Measurements from ENCODE around the gene KRT36. TPM values are rescaled to one million over a fixed set of nuclear protein-coding genes. Genes with fewer than 3 reads are reported as not detected.

The KRT36 gene
- total and polyA plus RNA-seq, 2 experiments from 2014 or later = not detected

- no peak overlapping the region for H3K27ac ChIP-seq (ENCODE audit: low read depth)
- no peaks in the 10 kb centered on the region for H3K27me3 ChIP-seq (ENCODE audit: insufficient read depth)
- no peaks in the 10 kb centered on the region for H4K20me1 ChIP-seq (replicated peaks; ENCODE audit: insufficient read depth)
- no peak overlapping the region for H3K4me2 ChIP-seq
- Mint-ChIP-seq H3K4me3 (no peak overlapping the region), H3K9me3 (no peaks in the 10 kb centered on the region), H3K36me3 (ENCODE audit: low read depth) (no peaks in the 10 kb centered on the region; the same call in 2 of the 3 replicates), H3K27ac (no peak overlapping the region), H3K4me1 (peaks cover 21% of the 10 kb centered on the region), H3K27me3 (ENCODE audit: insufficient read depth, low read depth, poor library complexity) (peaks cover 4% of the 10 kb centered on the region)
- no peaks in the 10 kb centered on the region for H3K36me3 ChIP-seq (ENCODE audit: insufficient read depth)
- H2AFZ ChIP-seq = no peak overlapping the region
- TF ChIP-seq, protein P1, sequence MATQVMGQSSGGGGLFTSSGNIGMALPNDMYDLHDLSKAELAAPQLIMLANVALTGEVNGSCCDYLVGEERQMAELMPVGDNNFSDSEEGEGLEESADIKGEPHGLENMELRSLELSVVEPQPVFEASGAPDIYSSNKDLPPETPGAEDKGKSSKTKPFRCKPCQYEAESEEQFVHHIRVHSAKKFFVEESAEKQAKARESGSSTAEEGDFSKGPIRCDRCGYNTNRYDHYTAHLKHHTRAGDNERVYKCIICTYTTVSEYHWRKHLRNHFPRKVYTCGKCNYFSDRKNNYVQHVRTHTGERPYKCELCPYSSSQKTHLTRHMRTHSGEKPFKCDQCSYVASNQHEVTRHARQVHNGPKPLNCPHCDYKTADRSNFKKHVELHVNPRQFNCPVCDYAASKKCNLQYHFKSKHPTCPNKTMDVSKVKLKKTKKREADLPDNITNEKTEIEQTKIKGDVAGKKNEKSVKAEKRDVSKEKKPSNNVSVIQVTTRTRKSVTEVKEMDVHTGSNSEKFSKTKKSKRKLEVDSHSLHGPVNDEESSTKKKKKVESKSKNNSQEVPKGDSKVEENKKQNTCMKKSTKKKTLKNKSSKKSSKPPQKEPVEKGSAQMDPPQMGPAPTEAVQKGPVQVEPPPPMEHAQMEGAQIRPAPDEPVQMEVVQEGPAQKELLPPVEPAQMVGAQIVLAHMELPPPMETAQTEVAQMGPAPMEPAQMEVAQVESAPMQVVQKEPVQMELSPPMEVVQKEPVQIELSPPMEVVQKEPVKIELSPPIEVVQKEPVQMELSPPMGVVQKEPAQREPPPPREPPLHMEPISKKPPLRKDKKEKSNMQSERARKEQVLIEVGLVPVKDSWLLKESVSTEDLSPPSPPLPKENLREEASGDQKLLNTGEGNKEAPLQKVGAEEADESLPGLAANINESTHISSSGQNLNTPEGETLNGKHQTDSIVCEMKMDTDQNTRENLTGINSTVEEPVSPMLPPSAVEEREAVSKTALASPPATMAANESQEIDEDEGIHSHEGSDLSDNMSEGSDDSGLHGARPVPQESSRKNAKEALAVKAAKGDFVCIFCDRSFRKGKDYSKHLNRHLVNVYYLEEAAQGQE (IDR thresholded peaks at IDR 0.05; ENCODE audit: unreplicated experiment) = no peak
- TF ChIP-seq EZH2 (IDR thresholded peaks at IDR 0.05; ENCODE audit: low read depth, unreplicated experiment) (no peak), POLR2AphosphoS5 (IDR thresholded peaks at IDR 0.05; ENCODE audit: low read depth) (no peak), ETS1 (IDR thresholded peaks at IDR 0.05) (no peak), JUNB (IDR thresholded peaks at IDR 0.05; ENCODE audit: unreplicated experiment) (no peak), NANOG (IDR thresholded peaks at IDR 0.05; ENCODE audit: borderline replicate concordance) (no peak), STAT1 (IDR thresholded peaks at IDR 0.05; ENCODE audit: unreplicated experiment) (no peak)
- TF ChIP-seq, protein P2, sequence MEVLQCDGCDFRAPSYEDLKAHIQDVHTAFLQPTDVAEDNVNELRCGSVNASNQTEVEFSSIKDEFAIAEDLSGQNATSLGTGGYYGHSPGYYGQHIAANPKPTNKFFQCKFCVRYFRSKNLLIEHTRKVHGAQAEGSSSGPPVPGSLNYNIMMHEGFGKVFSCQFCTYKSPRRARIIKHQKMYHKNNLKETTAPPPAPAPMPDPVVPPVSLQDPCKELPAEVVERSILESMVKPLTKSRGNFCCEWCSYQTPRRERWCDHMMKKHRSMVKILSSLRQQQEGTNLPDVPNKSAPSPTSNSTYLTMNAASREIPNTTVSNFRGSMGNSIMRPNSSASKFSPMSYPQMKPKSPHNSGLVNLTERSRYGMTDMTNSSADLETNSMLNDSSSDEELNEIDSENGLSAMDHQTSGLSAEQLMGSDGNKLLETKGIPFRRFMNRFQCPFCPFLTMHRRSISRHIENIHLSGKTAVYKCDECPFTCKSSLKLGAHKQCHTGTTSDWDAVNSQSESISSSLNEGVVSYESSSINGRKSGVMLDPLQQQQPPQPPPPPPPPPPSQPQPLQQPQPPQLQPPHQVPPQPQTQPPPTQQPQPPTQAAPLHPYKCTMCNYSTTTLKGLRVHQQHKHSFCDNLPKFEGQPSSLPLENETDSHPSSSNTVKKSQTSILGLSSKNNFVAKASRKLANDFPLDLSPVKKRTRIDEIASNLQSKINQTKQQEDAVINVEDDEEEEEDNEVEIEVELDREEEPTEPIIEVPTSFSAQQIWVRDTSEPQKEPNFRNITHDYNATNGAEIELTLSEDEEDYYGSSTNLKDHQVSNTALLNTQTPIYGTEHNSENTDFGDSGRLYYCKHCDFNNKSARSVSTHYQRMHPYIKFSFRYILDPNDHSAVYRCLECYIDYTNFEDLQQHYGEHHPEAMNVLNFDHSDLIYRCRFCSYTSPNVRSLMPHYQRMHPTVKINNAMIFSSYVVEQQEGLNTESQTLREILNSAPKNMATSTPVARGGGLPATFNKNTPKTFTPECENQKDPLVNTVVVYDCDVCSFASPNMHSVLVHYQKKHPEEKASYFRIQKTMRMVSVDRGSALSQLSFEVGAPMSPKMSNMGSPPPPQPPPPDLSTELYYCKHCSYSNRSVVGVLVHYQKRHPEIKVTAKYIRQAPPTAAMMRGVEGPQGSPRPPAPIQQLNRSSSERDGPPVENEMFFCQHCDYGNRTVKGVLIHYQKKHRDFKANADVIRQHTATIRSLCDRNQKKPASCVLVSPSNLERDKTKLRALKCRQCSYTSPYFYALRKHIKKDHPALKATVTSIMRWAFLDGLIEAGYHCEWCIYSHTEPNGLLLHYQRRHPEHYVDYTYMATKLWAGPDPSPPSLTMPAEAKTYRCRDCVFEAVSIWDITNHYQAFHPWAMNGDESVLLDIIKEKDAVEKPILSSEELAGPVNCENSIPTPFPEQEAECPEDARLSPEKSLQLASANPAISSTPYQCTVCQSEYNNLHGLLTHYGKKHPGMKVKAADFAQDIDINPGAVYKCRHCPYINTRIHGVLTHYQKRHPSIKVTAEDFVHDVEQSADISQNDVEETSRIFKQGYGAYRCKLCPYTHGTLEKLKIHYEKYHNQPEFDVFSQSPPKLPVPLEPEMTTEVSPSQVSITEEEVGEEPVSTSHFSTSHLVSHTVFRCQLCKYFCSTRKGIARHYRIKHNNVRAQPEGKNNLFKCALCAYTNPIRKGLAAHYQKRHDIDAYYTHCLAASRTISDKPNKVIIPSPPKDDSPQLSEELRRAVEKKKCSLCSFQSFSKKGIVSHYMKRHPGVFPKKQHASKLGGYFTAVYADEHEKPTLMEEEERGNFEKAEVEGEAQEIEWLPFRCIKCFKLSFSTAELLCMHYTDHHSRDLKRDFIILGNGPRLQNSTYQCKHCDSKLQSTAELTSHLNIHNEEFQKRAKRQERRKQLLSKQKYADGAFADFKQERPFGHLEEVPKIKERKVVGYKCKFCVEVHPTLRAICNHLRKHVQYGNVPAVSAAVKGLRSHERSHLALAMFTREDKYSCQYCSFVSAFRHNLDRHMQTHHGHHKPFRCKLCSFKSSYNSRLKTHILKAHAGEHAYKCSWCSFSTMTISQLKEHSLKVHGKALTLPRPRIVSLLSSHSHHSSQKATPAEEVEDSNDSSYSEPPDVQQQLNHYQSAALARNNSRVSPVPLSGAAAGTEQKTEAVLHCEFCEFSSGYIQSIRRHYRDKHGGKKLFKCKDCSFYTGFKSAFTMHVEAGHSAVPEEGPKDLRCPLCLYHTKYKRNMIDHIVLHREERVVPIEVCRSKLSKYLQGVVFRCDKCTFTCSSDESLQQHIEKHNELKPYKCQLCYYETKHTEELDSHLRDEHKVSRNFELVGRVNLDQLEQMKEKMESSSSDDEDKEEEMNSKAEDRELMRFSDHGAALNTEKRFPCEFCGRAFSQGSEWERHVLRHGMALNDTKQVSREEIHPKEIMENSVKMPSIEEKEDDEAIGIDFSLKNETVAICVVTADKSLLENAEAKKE (CRISPR knock-in tag; IDR thresholded peaks at IDR 0.05) = no peak
- peaks cover 7% of the 10 kb centered on the region for H3K4me1 ChIP-seq (ENCODE audit: insufficient read depth)
- no peaks in the 10 kb centered on the region for H3K9me2 ChIP-seq (ENCODE audit: insufficient read depth)
- H3K79me2 ChIP-seq (replicated peaks; ENCODE audit: insufficient read depth) = no peaks in the 10 kb centered on the region
- ATAC-seq (no peak), DNase-seq (ENCODE audit: low spot score) (no peak)
- H3K4me3 ChIP-seq = no peak overlapping the region
- H3F3A ChIP-seq (replicated peaks; ENCODE audit: low read depth) = no peaks in the 10 kb centered on the region
Measured at GRCh38 chr17:41507315-41507880, 17.7 kb upstream of the KRT36 start.
